ENCODE results near the gene PLAAT4.

The PLAAT4 gene

GRCh38 chr11:63590024-63590788 is 53.6 kb downstream of the PLAAT4 start:
- TF ChIP-seq, protein P1, sequence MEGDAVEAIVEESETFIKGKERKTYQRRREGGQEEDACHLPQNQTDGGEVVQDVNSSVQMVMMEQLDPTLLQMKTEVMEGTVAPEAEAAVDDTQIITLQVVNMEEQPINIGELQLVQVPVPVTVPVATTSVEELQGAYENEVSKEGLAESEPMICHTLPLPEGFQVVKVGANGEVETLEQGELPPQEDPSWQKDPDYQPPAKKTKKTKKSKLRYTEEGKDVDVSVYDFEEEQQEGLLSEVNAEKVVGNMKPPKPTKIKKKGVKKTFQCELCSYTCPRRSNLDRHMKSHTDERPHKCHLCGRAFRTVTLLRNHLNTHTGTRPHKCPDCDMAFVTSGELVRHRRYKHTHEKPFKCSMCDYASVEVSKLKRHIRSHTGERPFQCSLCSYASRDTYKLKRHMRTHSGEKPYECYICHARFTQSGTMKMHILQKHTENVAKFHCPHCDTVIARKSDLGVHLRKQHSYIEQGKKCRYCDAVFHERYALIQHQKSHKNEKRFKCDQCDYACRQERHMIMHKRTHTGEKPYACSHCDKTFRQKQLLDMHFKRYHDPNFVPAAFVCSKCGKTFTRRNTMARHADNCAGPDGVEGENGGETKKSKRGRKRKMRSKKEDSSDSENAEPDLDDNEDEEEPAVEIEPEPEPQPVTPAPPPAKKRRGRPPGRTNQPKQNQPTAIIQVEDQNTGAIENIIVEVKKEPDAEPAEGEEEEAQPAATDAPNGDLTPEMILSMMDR (IDR thresholded peaks at IDR 0.05; ENCODE audit: low read depth, low read length), result no peak
- DNase-seq (ENCODE audit: extremely low read depth, low read depth), result no peak

GRCh38 chr11:63592975-63593395 is 56.4 kb downstream of the PLAAT4 start:
- TF ChIP-seq, protein P1 (IDR thresholded peaks at IDR 0.05; ENCODE audit: low read depth, low read length), result peak; percentile 52
- no peak for DNase-seq (ENCODE audit: extremely low read depth, low read depth)

DNA sequence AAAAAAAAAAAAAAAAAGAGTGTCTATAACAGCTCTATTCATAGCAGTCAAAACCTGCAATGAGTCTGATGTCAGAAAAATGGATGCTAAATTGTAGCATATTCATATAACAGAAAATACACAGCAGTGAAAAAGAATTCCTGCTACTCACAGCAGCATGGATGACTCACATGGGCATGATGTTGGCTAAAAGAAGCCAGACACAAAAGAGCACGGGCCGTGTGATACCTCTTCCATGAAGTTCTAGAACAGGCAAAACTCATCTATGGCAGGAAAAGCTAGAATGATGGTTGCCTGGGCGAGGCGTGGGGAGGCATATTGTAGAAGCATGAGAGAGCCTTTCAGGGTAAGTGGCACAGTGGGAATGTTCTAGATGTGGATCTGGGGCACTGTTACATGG is 58.7 kb downstream of the PLAAT4 start:
- DNase-seq (ENCODE audit: extremely low read depth, low read depth), result no peak
- TF ChIP-seq, protein P1 (IDR thresholded peaks at IDR 0.05; ENCODE audit: low read depth, low read length), result no peak
